Stimulated activated CD4-positive, alpha-beta T cell treated with anti-CD3 and anti-CD28 coated beads, Interleukin-1b, Interleukin-23, amount 100 ng/mL, for 4 hours (primary cell): ENCODE data around the gene GFY.

Experiments used
- DNase-seq, 2 donors: peaks; one replicate each; pipeline ENCODE4 v3.0.0-alpha.2; 2020; ENCODE audit warnings: low read depth in 2 of 2

Gene GFY

GRCh38 chr19:49408816-49409440, 16.3 kb upstream of the GFY start:
- no peak for DNase-seq

- no peak for DNase-seq
These were observed 15.7 kb upstream of the GFY start for GRCh38 chr19:49409441-49410029.

- no peak for DNase-seq
These were observed 13.4 kb upstream of the GFY start for GRCh38 chr19:49411681-49412326.

GRCh38 chr19:49413348-49413747, 11.8 kb upstream of the GFY start:
- DNase-seq, result no peak

- DNase-seq, result no peak
These were observed 10.9 kb upstream of the GFY start for GRCh38 chr19:49414256-49414655.

GRCh38 chr19:49415102-49415809, 9.9 kb upstream of the GFY start:
- DNase-seq, result no peak

GRCh38 chr19:49415810-49416200, 9.4 kb upstream of the GFY start:
- no peak for DNase-seq

GRCh38 chr19:49417088-49417487, 8.1 kb upstream of the GFY start:
- DNase-seq, result no peak

- no peak for DNase-seq
These were observed 6.7 kb upstream of the GFY start for GRCh38 chr19:49418511-49418910.

- DNase-seq, result no peak
These were observed 6.0 kb upstream of the GFY start for GRCh38 chr19:49419173-49419572.

- no peak for DNase-seq
These were observed 5.0 kb upstream of the GFY start for GRCh38 chr19:49420227-49420626.

GRCh38 chr19:49421039-49421877, 3.9 kb upstream of the GFY start:
- DNase-seq, result peak in 1 of 2 donors; percentile 23

- no peak for DNase-seq
These were observed 3.3 kb upstream of the GFY start for GRCh38 chr19:49421878-49422202.

GRCh38 chr19:49422407-49423070, 2.6 kb upstream of the GFY start:
- no peak for DNase-seq

GRCh38 chr19:49423071-49423984, 1.9 kb upstream of the GFY start, which contains the start of gene PTH2:
Gene PTH2, minus strand, starts transcription at chr19:49423441. Its CDS starts 102 bp downstream, at chr19:49423339.
- no peak for DNase-seq

GRCh38 chr19:49423985-49424303, 1.2 kb upstream of the GFY start:
- DNase-seq, result no peak

GRCh38 chr19:49425922-49426592, 869 bp downstream of the GFY start:
- no peak for DNase-seq

- no peak for DNase-seq
These were observed 2.2 kb downstream of the GFY start for GRCh38 chr19:49427339-49427738.

- no peak for DNase-seq
These were observed 2.8 kb downstream of the GFY start for GRCh38 chr19:49427855-49428546.
